DND-41 (cell line): ENCODE data around the gene MYOM1.

Experiments
- ATAC-seq: fragments of 200-7000 bp; cut with Tn5 transposase; 3 replicates; pipeline ENCODE4 v1.9.1; 2021; ENCODE audit warnings: low read depth; ENCODE audit not compliant: insufficient read depth
- DNase-seq: peaks from one replicate; pipeline ENCODE4 v3.0.0-alpha.2; 2020
- H2AFZ ChIP-seq: 2 replicates; pipeline ENCODE4 v1.6.0; 2012; ENCODE audit warnings: low read depth, low read length
- H3K27ac ChIP-seq: 2 replicates; pipeline ENCODE4 v1.5.1; 2012; ENCODE audit warnings: low read length, inconsistent platforms
- H3K27me3 ChIP-seq: fragments of 200-600 bp; sonication (generic); 2 replicates; pipeline ENCODE4 v1.6.0; 2012; ENCODE audit warnings: low read length, mild to moderate bottlenecking, inconsistent platforms; ENCODE audit not compliant: insufficient read depth, poor library complexity
- H3K36me3 ChIP-seq: 2 replicates; pipeline ENCODE4 v1.5.1; 2012; ENCODE audit warnings: low read length, inconsistent platforms; ENCODE audit not compliant: insufficient read depth
- H3K4me1 ChIP-seq: 2 replicates; pipeline ENCODE4 v1.5.1; 2012; ENCODE audit warnings: mild to moderate bottlenecking, low read length; ENCODE audit not compliant: insufficient read depth
- H3K4me2 ChIP-seq: 2 replicates; pipeline ENCODE4 v1.6.0; 2012; ENCODE audit warnings: mild to moderate bottlenecking, moderate library complexity, low read length, inconsistent platforms; ENCODE audit not compliant: insufficient read depth
- H3K4me3 ChIP-seq, 2 experiments: fragments of 200-600 bp in 1 of 2; shearing (Covaris generic) in 1 of 2; 2 replicates each; pipeline ENCODE4 v1.5.1; 2012 to 2016; ENCODE audit warnings: inconsistent platforms in 2 of 2, low read length in 2 of 2, mild to moderate bottlenecking in 2 of 2, low read depth in 1 of 2, moderate library complexity in 1 of 2
- H3K79me2 ChIP-seq: 2 replicates; pipeline ENCODE4 v1.6.0; 2012; ENCODE audit warnings: low read length, inconsistent platforms; ENCODE audit not compliant: insufficient read depth
- H3K9ac ChIP-seq: 2 replicates; pipeline ENCODE4 v1.6.0; 2012; ENCODE audit warnings: low read depth, mild to moderate bottlenecking, inconsistent platforms, low read length, moderate library complexity
- H3K9me3 ChIP-seq: 2 replicates; pipeline ENCODE4 v1.5.1; 2012; ENCODE audit warnings: low read length, moderate library complexity, mild to moderate bottlenecking, inconsistent platforms; ENCODE audit not compliant: insufficient read depth, severe bottlenecking
- H4K20me1 ChIP-seq: 2 replicates; pipeline ENCODE4 v1.6.0; 2012; ENCODE audit warnings: low read length; ENCODE audit not compliant: insufficient read depth
- CTCF ChIP-seq: IDR thresholded peaks from 2 replicates; pipeline ENCODE4 v1.5.1; 2012; ENCODE audit warnings: borderline replicate concordance, low read length, moderate library complexity, mild to moderate bottlenecking; ENCODE audit not compliant: poor library complexity, severe bottlenecking; ENCODE audit errors: extremely low read depth
- EZH2 ChIP-seq: IDR thresholded peaks from 3 replicates; pipeline ENCODE4 v1.6.1; 2012; ENCODE audit warnings: borderline replicate concordance, low read depth, mild to moderate bottlenecking, moderate library complexity, low read length, inconsistent platforms; ENCODE audit not compliant: severe bottlenecking

MYOM1 gene

GRCh38 chr18:3121259-3121658 lies 98.5 kb downstream of the MYOM1 start:
- Histone ChIP-seq H3K4me3 (no peak overlapping the region), H3K4me1 (no peaks in the 10 kb centered on the region), H4K20me1 (no peaks in the 10 kb centered on the region), H3K79me2 (no peaks in the 10 kb centered on the region), H3K27ac (no peak overlapping the region), H3K9ac (no peak overlapping the region), H3K9me3 (no peaks in the 10 kb centered on the region), H3K27me3 (no peaks in the 10 kb centered on the region), H3K4me2 (no peak overlapping the region), H3K36me3 (no peaks in the 10 kb centered on the region), H2AFZ (no peak overlapping the region)
- no peak for TF ChIP-seq EZH2
- TF ChIP-seq CTCF: peak; percentile 14
- DNase-seq: no peak
- no peak for ATAC-seq

- TF ChIP-seq EZH2: no peak
- TF ChIP-seq CTCF: no peak
- Histone ChIP-seq H2AFZ (no peak overlapping the region), H3K4me3 (no peak overlapping the region), H3K9ac (no peak overlapping the region), H3K36me3 (no peaks in the 10 kb centered on the region), H3K79me2 (no peaks in the 10 kb centered on the region), H4K20me1 (no peaks in the 10 kb centered on the region), H3K27ac (no peak overlapping the region), H3K4me2 (no peak overlapping the region), H3K27me3 (no peaks in the 10 kb centered on the region), H3K9me3 (no peaks in the 10 kb centered on the region), H3K4me1 (no peaks in the 10 kb centered on the region)
- DNase-seq (no peak), ATAC-seq (no peak)
Measured at GRCh38 chr18:3120356-3120755, 99.4 kb downstream of the MYOM1 start.

GRCh38 chr18:3119401-3120341 lies 100.1 kb downstream of the MYOM1 start:
- Histone ChIP-seq H3K27me3 (no peaks in the 10 kb centered on the region), H3K4me1 (no peaks in the 10 kb centered on the region), H4K20me1 (no peaks in the 10 kb centered on the region), H3K9ac (no peak overlapping the region), H3K36me3 (no peaks in the 10 kb centered on the region), H3K4me2 (no peak overlapping the region), H3K4me3 (no peak overlapping the region), H2AFZ (no peak overlapping the region), H3K27ac (no peak overlapping the region), H3K79me2 (no peaks in the 10 kb centered on the region), H3K9me3 (no peaks in the 10 kb centered on the region)
- TF ChIP-seq EZH2 (no peak), CTCF (no peak)
- ATAC-seq: no peak
- no peak for DNase-seq
